WERI-Rb-1 (cell line): ENCODE measurements around the gene ASPHD2.
"Not testable (repeated sequence)": the region's sequence is repeated elsewhere in the genome, so short reads cannot be mapped to it uniquely, and the experiment has no call there.

ENCODE experiments used
- DNase-seq: peaks from one replicate; pipeline ENCODE4 v3.0.0-alpha.2; 2020
- H3K27ac ChIP-seq: fragments of 250-450 bp; sonication (Bioruptor Pico); 2 replicates; pipeline ENCODE4 v1.5.1; 2020; ENCODE audit warnings: mild to moderate bottlenecking, moderate library complexity
- H3K27me3 ChIP-seq: fragments of 250-450 bp; sonication (Bioruptor Pico); 2 replicates; pipeline ENCODE4 v1.5.1; 2021; ENCODE audit warnings: mild to moderate bottlenecking, low read depth, moderate library complexity; ENCODE audit not compliant: insufficient read depth, severe bottlenecking
- H3K36me3 ChIP-seq: fragments of 250-450 bp; sonication (Bioruptor Pico); 2 replicates; pipeline ENCODE4 v1.5.1; 2020; ENCODE audit warnings: mild to moderate bottlenecking, moderate library complexity
- H3K4me3 ChIP-seq: 2 replicates; pipeline ENCODE4 v1.5.1; 2011; ENCODE audit warnings: low read depth, mild to moderate bottlenecking, control low read depth, low read length
- H3K9me3 ChIP-seq: fragments of 250-450 bp; sonication (Bioruptor Pico); 2 replicates; pipeline ENCODE4 v1.5.1; 2021; ENCODE audit warnings: mild to moderate bottlenecking, moderate library complexity; ENCODE audit not compliant: severe bottlenecking
- TF ChIP-seq, protein P1 (sequence below): IDR thresholded peaks from 2 replicates; pipeline ENCODE4 v1.5.1; 2011; ENCODE audit warnings: low read depth, mild to moderate bottlenecking, control low read depth, inconsistent platforms, low read length

The ASPHD2 gene

DNA sequence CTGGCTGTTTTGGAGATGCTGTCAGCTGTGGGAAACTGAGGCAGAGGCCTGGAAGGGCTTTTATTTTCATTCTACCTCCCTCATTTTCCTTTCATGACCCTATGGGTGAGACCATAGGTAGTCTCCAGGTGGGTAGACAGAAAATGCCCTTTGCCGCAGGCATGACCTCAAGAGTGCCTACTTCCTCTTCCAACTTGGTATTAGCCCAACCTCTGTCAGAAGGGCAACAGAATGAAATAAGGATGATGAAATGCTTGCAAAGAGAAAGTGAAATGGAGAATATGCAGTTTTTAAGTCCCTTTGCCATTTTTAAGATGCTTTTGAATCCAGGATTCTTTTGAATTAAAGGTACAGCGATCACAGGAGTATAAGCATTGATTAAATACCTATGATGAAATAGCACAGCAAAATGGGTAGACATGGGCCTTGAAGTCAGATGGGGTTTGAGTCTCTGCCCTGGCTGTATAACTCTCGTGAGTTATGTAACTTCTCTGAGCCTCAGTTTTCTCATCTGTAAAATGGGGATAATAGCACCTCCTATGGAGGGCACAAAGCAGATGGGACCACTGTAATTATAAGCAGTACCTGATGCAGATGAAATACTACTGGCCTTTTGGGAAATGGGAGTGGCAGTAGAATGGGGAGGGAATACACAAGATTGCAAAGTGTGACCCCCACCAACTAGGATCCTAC, 3.7 kb downstream of the ASPHD2 start:
- no peak for DNase-seq
- no peak overlapping the region for H3K4me3 ChIP-seq
- TF ChIP-seq, protein P1, sequence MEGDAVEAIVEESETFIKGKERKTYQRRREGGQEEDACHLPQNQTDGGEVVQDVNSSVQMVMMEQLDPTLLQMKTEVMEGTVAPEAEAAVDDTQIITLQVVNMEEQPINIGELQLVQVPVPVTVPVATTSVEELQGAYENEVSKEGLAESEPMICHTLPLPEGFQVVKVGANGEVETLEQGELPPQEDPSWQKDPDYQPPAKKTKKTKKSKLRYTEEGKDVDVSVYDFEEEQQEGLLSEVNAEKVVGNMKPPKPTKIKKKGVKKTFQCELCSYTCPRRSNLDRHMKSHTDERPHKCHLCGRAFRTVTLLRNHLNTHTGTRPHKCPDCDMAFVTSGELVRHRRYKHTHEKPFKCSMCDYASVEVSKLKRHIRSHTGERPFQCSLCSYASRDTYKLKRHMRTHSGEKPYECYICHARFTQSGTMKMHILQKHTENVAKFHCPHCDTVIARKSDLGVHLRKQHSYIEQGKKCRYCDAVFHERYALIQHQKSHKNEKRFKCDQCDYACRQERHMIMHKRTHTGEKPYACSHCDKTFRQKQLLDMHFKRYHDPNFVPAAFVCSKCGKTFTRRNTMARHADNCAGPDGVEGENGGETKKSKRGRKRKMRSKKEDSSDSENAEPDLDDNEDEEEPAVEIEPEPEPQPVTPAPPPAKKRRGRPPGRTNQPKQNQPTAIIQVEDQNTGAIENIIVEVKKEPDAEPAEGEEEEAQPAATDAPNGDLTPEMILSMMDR = no peak
- H3K27ac ChIP-seq = no peak overlapping the region
- H3K9me3 ChIP-seq = no peaks in the 10 kb centered on the region
- no peaks in the 10 kb centered on the region for H3K27me3 ChIP-seq
- peaks cover 18% of the 10 kb centered on the region for H3K36me3 ChIP-seq

DNA sequence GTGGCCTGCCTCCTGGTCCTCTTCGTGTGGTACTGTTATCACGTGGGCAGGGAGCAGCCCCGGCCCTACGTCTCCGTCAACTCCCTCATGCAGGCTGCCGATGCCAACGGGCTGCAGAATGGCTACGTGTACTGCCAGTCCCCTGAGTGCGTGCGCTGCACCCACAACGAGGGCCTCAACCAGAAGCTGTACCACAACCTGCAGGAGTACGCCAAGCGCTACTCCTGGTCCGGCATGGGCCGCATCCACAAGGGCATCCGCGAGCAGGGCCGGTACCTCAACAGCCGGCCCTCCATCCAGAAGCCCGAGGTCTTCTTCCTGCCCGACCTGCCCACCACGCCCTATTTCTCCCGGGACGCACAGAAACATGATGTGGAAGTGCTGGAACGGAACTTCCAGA, 4.7 kb downstream of the ASPHD2 start:
- no peak for DNase-seq
- Histone ChIP-seq H3K27ac (no peak overlapping the region), H3K27me3 (no peaks in the 10 kb centered on the region), H3K4me3 (no peak overlapping the region), H3K9me3 (no peaks in the 10 kb centered on the region), H3K36me3 (peaks cover 18% of the 10 kb centered on the region)
- TF ChIP-seq, protein P1 = no peak

DNA sequence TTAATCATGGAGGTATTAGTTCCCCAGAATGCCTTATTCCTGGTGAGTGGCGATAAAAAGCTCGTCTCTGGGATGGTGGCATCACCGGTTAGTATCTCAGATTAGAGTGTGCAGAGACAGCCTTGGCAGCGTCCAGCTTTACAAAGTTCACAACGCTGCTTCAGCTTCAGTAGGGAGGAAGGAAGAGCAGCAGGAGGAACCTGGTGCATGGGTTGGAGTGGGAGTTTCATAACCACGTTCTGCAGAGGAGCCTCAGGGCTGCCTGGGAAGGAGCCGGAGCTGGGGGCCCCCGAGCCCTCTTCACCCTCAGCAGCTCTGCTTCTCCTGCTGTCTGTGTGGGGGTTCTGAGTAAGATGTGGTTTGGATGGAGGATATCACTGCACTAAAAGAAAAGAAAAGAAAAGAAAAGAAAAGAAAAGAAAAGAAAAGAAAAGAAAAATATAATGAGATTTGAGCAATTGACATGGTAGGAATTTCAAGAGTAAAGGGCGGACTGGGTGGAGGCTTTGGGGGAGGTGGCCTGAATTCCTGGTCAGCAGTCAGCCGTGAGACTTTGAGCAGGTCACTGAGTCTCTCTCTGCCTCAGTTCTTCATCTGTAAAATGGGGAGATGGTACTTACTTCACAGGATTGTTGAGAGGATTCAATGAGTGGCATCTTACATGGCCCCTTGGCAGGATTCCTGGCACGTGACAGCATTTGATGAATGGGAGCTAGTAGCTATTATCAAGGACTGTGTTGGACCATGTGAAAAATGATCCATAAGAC, 6.5 kb downstream of the ASPHD2 start:
- H3K4me3 ChIP-seq = no peak overlapping the region
- H3K9me3 ChIP-seq = no peaks in the 10 kb centered on the region
- no peaks in the 10 kb centered on the region for H3K27me3 ChIP-seq
- peaks cover 18% of the 10 kb centered on the region for H3K36me3 ChIP-seq
- no peak overlapping the region for H3K27ac ChIP-seq
- no peak for DNase-seq
- TF ChIP-seq, protein P1 = no peak

DNA sequence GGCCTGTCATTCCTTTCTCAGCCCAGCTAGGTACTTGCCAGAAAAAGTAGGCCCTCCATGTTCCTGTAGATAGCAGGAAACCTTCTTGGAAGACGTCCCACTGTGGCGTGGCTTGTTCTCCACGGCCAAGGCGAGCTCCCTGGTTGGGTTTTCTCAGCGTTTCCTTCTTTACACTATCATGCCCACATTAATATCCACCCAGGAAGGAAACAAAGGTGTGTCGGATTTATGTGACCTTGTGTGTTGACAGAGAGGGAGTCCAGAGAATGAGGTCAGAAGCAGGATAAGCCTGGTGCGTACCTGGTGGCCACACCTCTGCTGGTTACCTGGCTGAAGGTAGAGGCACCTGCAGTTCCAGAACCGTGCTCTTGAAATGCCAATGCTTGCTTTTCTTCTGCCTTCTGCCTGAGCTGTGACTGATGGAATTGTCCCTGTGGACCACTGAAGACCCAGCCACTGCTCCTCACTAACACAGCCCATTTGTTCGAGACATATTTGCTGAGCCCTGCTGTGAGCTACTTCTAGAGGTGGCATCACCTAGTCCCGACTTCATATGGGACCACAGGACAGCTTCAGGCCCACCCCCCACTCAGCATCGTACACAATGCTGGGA, 7.9 kb downstream of the ASPHD2 start:
- peaks cover 24% of the 10 kb centered on the region for H3K36me3 ChIP-seq
- no peak for DNase-seq
- TF ChIP-seq, protein P1 = no peak
- no peak overlapping the region for H3K27ac ChIP-seq
- no peak overlapping the region for H3K4me3 ChIP-seq
- no peaks in the 10 kb centered on the region for H3K9me3 ChIP-seq
- no peaks in the 10 kb centered on the region for H3K27me3 ChIP-seq

DNA sequence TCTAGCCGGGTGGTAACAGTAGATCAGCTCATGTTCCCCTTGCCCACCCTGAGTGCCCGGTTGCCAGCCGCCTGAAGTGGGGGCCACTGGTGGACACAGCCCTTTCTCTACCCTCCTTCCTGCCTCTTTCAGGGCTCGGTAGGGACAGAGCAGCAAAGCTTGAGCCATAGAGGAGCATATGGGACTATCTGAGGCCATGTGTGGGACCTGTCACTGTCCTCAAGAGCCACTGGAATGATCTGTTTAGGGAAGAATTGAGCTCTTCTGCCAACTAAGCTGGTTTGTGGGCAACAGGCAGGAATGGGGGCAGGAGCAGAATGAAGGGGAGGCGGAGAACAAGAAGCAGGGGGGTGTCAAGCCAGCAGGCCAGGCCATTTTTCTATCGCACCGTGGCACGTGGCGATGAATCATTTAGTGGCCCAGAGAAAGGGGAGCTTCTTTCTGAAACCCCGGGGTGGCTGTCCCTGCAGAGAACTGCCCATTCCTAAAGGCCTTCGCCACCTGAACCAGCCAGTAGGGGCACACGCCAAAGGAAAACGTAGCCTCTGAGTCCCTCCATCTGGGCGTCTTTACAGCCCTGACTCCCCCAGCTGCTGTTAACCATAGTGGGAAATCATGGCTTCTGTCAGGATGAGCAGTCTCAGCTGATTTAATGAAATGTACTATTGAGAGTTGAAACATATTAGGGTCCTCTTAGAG, 8.8 kb downstream of the ASPHD2 start:
- Histone ChIP-seq H3K9me3 (no peaks in the 10 kb centered on the region), H3K4me3 (no peak overlapping the region), H3K27me3 (no peaks in the 10 kb centered on the region), H3K27ac (peak overlapping the region; percentile 55), H3K36me3 (peaks cover 27% of the 10 kb centered on the region)
- TF ChIP-seq, protein P1 = peak; percentile 45; the same call in 1 of the 2 replicates
- peak; percentile 67 for DNase-seq

DNA sequence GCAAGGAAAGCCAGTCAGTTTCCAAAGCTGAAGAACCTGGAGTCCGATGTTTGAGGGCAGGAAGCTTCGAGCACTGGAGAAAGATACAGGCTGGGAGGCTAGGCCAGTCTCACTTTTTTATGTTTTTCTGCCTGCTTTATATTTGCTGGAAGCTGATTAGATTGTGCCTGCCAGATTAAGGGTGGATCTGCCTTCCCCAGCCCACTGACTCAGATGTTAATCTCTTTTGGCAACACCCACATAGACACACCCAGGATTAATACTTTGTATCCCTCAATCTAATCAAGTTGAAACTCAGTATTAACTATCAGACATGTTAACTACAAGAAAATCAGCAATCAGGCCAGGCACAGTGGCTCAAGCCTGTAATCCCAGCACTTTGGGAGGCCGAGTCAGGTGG, 9.7 kb downstream of the ASPHD2 start:
- H3K9me3 ChIP-seq, H3K4me3 ChIP-seq, H3K27me3 ChIP-seq: not testable (repeated sequence)
- peak overlapping the region; percentile 48 for H3K27ac ChIP-seq
- peak; percentile 78 for DNase-seq
- H3K36me3 ChIP-seq = peaks cover 29% of the 10 kb centered on the region
